ENCODE results near the gene ZNF827. TPM values are rescaled to one million over a fixed set of nuclear protein-coding genes. Genes with fewer than 3 reads are reported as not detected.

ZNF827 gene
- total and polyA plus RNA-seq, 7 donors, result 1.7 to 15.2 (median 7.3) TPM

- WGBS, 3 donors, result 72 to 78% (median 76%) methylated on average over 3 of the region's 3 CpGs
- intact Hi-C loops (cut with DNase I), result loop anchor here in 1 of 2 donors (5.0 kb wide), 1 partner anchor 103 kb away; no protein-coding TSS in a partner anchor
- H3K4me3 ChIP-seq, result no peak overlapping the region
- no peaks in the 10 kb centered on the region for H3K36me3 ChIP-seq (ENCODE audit: insufficient read depth in 1 of 2, low read depth in 1 of 2)
- H3K9me3 ChIP-seq, result no peaks in the 10 kb centered on the region
- ATAC-seq, result no peak
- H3K4me1 ChIP-seq, result peaks cover 5% of the 10 kb centered on the region
- TF ChIP-seq CTCF (IDR thresholded peaks at IDR 0.05), result no peak
- DNase-seq, result no peak
- H3K27ac ChIP-seq, result no peak overlapping the region
- H3K27me3 ChIP-seq (ENCODE audit: insufficient read depth in 3 of 3, low read length in 2 of 3), result no peaks in the 10 kb centered on the region
Observed at GRCh38 chr4:145828802-145829485, 109.7 kb downstream of the ZNF827 start.

GRCh38 chr4:145827885-145828284 is 110.7 kb downstream of the ZNF827 start:
- ATAC-seq (peak; percentile 71 to 84 (median 78)), DNase-seq (peak in 1 of 2 donors; percentile 65)
- Histone ChIP-seq H3K4me3 (no peak overlapping the region), H3K27ac (peak overlapping the region; percentile 42), H3K9me3 (no peaks in the 10 kb centered on the region), H3K4me1 (peaks cover 5% of the 10 kb centered on the region), H3K27me3 (ENCODE audit: insufficient read depth in 3 of 3, low read length in 2 of 3) (no peaks in the 10 kb centered on the region), H3K36me3 (ENCODE audit: insufficient read depth in 1 of 2, low read depth in 1 of 2) (no peaks in the 10 kb centered on the region)
- intact Hi-C loops (cut with DNase I), result loop anchor here in 1 of 2 donors (5.0 kb wide), 1 partner anchor 104 kb away; no protein-coding TSS in a partner anchor
- TF ChIP-seq CTCF (IDR thresholded peaks at IDR 0.05), result no peak
- 24 to 58% (median 32%) methylated on average over 11 of the region's 11 CpGs for WGBS, 3 donors

- Histone ChIP-seq H3K4me3 (no peak overlapping the region), H3K9me3 (no peaks in the 10 kb centered on the region), H3K27me3 (ENCODE audit: insufficient read depth in 3 of 3, low read length in 2 of 3) (no peaks in the 10 kb centered on the region), H3K36me3 (ENCODE audit: insufficient read depth in 1 of 2, low read depth in 1 of 2) (no peaks in the 10 kb centered on the region), H3K4me1 (peaks cover 14% of the 10 kb centered on the region), H3K27ac (no peak overlapping the region)
- intact Hi-C loops (cut with DNase I), result loop anchor here in 1 of 2 donors (5.0 kb wide), 1 partner anchor 107 kb away; no protein-coding TSS in a partner anchor
- DNase-seq (no peak), ATAC-seq (no peak)
- no peak for TF ChIP-seq CTCF (IDR thresholded peaks at IDR 0.05)
- WGBS, 3 donors, result 96 to 100% (median 97%) methylated on average over 7 of the region's 7 CpGs
Observed at GRCh38 chr4:145825255-145825654, 113.4 kb downstream of the ZNF827 start.

- Histone ChIP-seq H3K4me3 (no peak overlapping the region), H3K27me3 (ENCODE audit: insufficient read depth in 3 of 3, low read length in 2 of 3) (no peaks in the 10 kb centered on the region), H3K36me3 (ENCODE audit: insufficient read depth in 1 of 2, low read depth in 1 of 2) (no peaks in the 10 kb centered on the region), H3K4me1 (peaks cover 18% of the 10 kb centered on the region), H3K9me3 (no peaks in the 10 kb centered on the region), H3K27ac (no peak overlapping the region)
- 93 to 96% (median 94%) methylated on average over 3 of the region's 3 CpGs for WGBS, 3 donors
- DNase-seq (no peak), ATAC-seq (no peak)
- TF ChIP-seq CTCF (IDR thresholded peaks at IDR 0.05), result no peak
- intact Hi-C loops (cut with DNase I), result no loop called here
Observed at GRCh38 chr4:145824463-145824862, 114.2 kb downstream of the ZNF827 start.
